Osteoblast (primary cell): ENCODE measurements around the gene ACIN1. TPM values are rescaled to one million over a fixed set of nuclear protein-coding genes. Genes with fewer than 3 reads are reported as not detected.
A peak's percentile ranks its signal among the peaks of the same experiment; 100 is the strongest.

Experiments
- DNase-seq: peaks from one replicate; pipeline ENCODE4 v3.0.0; 2011; ENCODE audit warnings: low spot score, mixed read lengths; ENCODE audit not compliant: insufficient read length; ENCODE audit errors: missing footprints
- H2AFZ ChIP-seq: 2 replicates; pipeline ENCODE4 v1.6.0; 2011; ENCODE audit warnings: mild to moderate bottlenecking, low read length
- H3K27ac ChIP-seq: 2 replicates; pipeline ENCODE4 v1.5.1; 2011; ENCODE audit warnings: mild to moderate bottlenecking, low read depth, low read length, moderate library complexity
- H3K27me3 ChIP-seq: 2 replicates; pipeline ENCODE4 v1.6.0; 2012; ENCODE audit warnings: mild to moderate bottlenecking, control low read depth, inconsistent platforms, low read length, moderate library complexity; ENCODE audit not compliant: insufficient read depth
- H3K36me3 ChIP-seq: 2 replicates; pipeline ENCODE4 v1.5.1; 2011; ENCODE audit warnings: mild to moderate bottlenecking, low read length, control low read depth, moderate library complexity; ENCODE audit not compliant: insufficient read depth
- H3K4me1 ChIP-seq: 2 replicates; pipeline ENCODE4 v1.5.1; 2011; ENCODE audit warnings: mild to moderate bottlenecking, low read length, control low read depth, moderate library complexity; ENCODE audit not compliant: insufficient read depth
- H3K4me2 ChIP-seq: 2 replicates; pipeline ENCODE4 v1.6.0; 2011; ENCODE audit warnings: mild to moderate bottlenecking, low read length; ENCODE audit not compliant: insufficient read depth
- H3K4me3 ChIP-seq: fragments of 200-600 bp; sonication (generic); 3 replicates; pipeline ENCODE4 v1.5.1; 2012; ENCODE audit warnings: mild to moderate bottlenecking, low read length, inconsistent platforms; ENCODE audit not compliant: insufficient read depth
- H3K79me2 ChIP-seq: 2 replicates; pipeline ENCODE4 v1.6.0; 2012; ENCODE audit warnings: mild to moderate bottlenecking, low read length, control low read depth, inconsistent platforms; ENCODE audit not compliant: insufficient read depth
- H3K9me3 ChIP-seq: 2 replicates; pipeline ENCODE4 v1.5.1; 2011; ENCODE audit warnings: low read depth, low read length, control low read depth
- H4K20me1 ChIP-seq: 2 replicates; pipeline ENCODE4 v1.6.0; 2012; ENCODE audit warnings: mild to moderate bottlenecking, low read length, control low read depth; ENCODE audit not compliant: insufficient read depth
- CTCF ChIP-seq: IDR thresholded peaks from 2 replicates; pipeline ENCODE4 v1.5.1; 2011; ENCODE audit warnings: mild to moderate bottlenecking, low read depth, low read length, moderate library complexity; ENCODE audit errors: extremely low read depth
- total RNA-seq: library from RNA; depleted of rRNA; stranded (reverse); fragments of >200 nt; gene quantifications from 2 replicates; pipeline ENCODE4 v1.2.3, GENCODE V29; 2012

Gene ACIN1
- total RNA-seq, 1 donor: 90.5 TPM

- peaks cover 4% of the 10 kb centered on the region for H3K4me1 ChIP-seq
- no peak for TF ChIP-seq CTCF
- peak; percentile 46 for DNase-seq
- no peaks in the 10 kb centered on the region for H3K79me2 ChIP-seq
- no peaks in the 10 kb centered on the region for H3K27me3 ChIP-seq
- no peaks in the 10 kb centered on the region for H4K20me1 ChIP-seq
- no peak overlapping the region for H3K4me3 ChIP-seq
- no peaks in the 10 kb centered on the region for H3K36me3 ChIP-seq
- H3K4me2 ChIP-seq: no peak overlapping the region
- no peak overlapping the region for H3K27ac ChIP-seq
- H3K9me3 ChIP-seq: no peaks in the 10 kb centered on the region
- no peak overlapping the region for H2AFZ ChIP-seq
Measured at GRCh38 chr14:23043145-23043544, 51.8 kb downstream of the ACIN1 start.

GRCh38 chr14:23042162-23042965 is 52.6 kb downstream of the ACIN1 start, which contains the start of gene PSMB11:
TSS of gene PSMB11 (plus strand) at chr14:23042212. CDS start at chr14:23042226, 14 bp downstream.
- peaks cover 4% of the 10 kb centered on the region for H3K4me1 ChIP-seq
- no peaks in the 10 kb centered on the region for H3K36me3 ChIP-seq
- H3K27ac ChIP-seq: no peak within 1 kb of the TSS
- no peak within 1 kb of the TSS for H3K4me2 ChIP-seq
- no peaks in the 10 kb centered on the region for H3K79me2 ChIP-seq
- H3K27me3 ChIP-seq: no peaks in the 10 kb centered on the region
- no peak within 1 kb of the TSS for H3K4me3 ChIP-seq
- H2AFZ ChIP-seq: peak within 1 kb of the TSS; percentile 10
- no peaks in the 10 kb centered on the region for H3K9me3 ChIP-seq
- no peak for TF ChIP-seq CTCF
- peak; percentile 52 for DNase-seq
- no peaks in the 10 kb centered on the region for H4K20me1 ChIP-seq

- DNase-seq: peak; percentile 81
- no peaks in the 10 kb centered on the region for H3K36me3 ChIP-seq
- no peak overlapping the region for H3K4me3 ChIP-seq
- TF ChIP-seq CTCF: no peak
- no peaks in the 10 kb centered on the region for H3K27me3 ChIP-seq
- no peaks in the 10 kb centered on the region for H3K9me3 ChIP-seq
- no peaks in the 10 kb centered on the region for H3K79me2 ChIP-seq
- H4K20me1 ChIP-seq: no peaks in the 10 kb centered on the region
- H3K4me1 ChIP-seq: peaks cover 4% of the 10 kb centered on the region
- no peak overlapping the region for H3K27ac ChIP-seq
- no peak overlapping the region for H3K4me2 ChIP-seq
- H2AFZ ChIP-seq: peak overlapping the region; percentile 10
Measured at GRCh38 chr14:23041729-23042128, 53.2 kb downstream of the ACIN1 start.

- no peaks in the 10 kb centered on the region for H3K27me3 ChIP-seq
- no peak for TF ChIP-seq CTCF
- no peak for DNase-seq
- H3K4me3 ChIP-seq: no peak overlapping the region
- H2AFZ ChIP-seq: no peak overlapping the region
- H3K27ac ChIP-seq: no peak overlapping the region
- H4K20me1 ChIP-seq: no peaks in the 10 kb centered on the region
- H3K4me1 ChIP-seq: peaks cover 13% of the 10 kb centered on the region
- no peak overlapping the region for H3K4me2 ChIP-seq
- H3K36me3 ChIP-seq: no peaks in the 10 kb centered on the region
- no peaks in the 10 kb centered on the region for H3K79me2 ChIP-seq
- H3K9me3 ChIP-seq: no peaks in the 10 kb centered on the region
Measured at GRCh38 chr14:23040100-23040499, 54.8 kb downstream of the ACIN1 start.
